Epithelial cell of proximal tubule (primary cell): Measurements from ENCODE around the gene ZNF555. TPM values are rescaled to one million over a fixed set of nuclear protein-coding genes. Genes with fewer than 3 reads are reported as not detected.
A peak's percentile ranks its signal among the peaks of the same experiment; 100 is the strongest.
"Not testable (repeated sequence)": the region's sequence is repeated elsewhere in the genome, so short reads cannot be mapped to it uniquely, and the experiment has no call there.

ENCODE experiments used
- DNase-seq: peaks from one replicate; pipeline ENCODE4 v3.0.0-alpha.2; 2011; ENCODE audit warnings: low read depth
- H3K4me3 ChIP-seq: 2 replicates; pipeline ENCODE4 v1.5.1; 2011; ENCODE audit warnings: low read depth, mild to moderate bottlenecking, low read length
- total RNA-seq: library from RNA; depleted of rRNA; stranded (reverse); fragments of >200 nt; gene quantifications from 2 replicates; pipeline ENCODE4 v1.2.3, GENCODE V29; 2015
- TF ChIP-seq, protein P1 (sequence below): conservative IDR thresholded peaks from 2 replicates; pipeline ENCODE4 v1.5.1; 2012; ENCODE audit warnings: low read depth, mild to moderate bottlenecking, low read length

Gene ZNF555
- 2.9 and 3.3 TPM in 2 replicates for total RNA-seq

DNA sequence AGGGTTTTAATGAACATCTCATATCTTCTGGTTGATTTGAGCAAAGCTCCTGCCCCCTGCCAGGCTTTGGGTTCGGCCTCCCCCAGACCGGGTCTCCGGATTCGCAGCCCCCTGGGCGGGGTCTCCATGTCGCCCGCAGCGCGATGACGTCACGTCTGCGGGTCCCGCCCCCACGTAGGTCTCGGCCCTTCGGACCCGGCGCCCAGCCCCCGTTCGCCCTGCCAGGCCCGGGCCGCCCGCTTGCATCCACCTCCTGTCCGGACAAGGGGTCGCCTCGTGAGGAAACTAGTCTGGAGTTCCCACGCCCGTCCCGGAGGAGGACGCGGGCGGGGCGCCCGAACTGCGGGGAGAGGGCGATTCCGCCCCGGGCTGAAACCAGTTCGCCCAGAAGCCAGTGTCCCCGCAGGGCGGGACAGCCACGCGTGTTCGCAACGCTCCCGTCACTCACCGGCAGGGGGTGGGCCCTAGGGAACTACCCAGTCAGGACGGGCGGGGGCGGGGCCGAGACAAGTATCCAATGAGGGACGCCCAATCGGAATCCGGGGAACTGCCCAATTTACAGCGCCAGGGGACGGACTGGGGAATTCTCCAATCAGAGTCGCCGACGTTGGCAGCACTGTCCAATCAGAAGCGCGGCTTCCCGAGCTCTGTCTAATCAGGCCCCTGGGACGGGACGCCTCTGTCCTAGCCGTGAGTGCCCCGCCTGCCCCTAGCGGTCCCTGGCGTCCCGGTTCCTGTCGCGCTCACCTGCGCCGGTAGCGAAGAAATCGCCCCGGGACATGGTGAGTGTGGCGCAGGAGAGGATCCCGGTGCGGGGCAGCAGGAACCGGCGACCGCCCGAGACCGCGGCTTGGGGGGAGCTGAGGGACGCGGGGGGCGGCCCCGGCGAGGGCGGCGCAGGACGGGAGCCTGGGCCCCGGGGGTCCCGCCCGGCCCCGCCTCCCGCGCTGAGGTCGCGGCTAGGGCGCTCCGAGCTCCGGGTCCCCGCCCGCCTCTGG is at the start of gene ZNF555:
TSS of gene ZNF555 (plus strand) at position 682 of the 998 bp plus-strand sequence. CDS start at position 780, 98 bp downstream.
- DNase-seq: peak; percentile 88
- TF ChIP-seq, protein P1, sequence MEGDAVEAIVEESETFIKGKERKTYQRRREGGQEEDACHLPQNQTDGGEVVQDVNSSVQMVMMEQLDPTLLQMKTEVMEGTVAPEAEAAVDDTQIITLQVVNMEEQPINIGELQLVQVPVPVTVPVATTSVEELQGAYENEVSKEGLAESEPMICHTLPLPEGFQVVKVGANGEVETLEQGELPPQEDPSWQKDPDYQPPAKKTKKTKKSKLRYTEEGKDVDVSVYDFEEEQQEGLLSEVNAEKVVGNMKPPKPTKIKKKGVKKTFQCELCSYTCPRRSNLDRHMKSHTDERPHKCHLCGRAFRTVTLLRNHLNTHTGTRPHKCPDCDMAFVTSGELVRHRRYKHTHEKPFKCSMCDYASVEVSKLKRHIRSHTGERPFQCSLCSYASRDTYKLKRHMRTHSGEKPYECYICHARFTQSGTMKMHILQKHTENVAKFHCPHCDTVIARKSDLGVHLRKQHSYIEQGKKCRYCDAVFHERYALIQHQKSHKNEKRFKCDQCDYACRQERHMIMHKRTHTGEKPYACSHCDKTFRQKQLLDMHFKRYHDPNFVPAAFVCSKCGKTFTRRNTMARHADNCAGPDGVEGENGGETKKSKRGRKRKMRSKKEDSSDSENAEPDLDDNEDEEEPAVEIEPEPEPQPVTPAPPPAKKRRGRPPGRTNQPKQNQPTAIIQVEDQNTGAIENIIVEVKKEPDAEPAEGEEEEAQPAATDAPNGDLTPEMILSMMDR: peak; percentile 40
- peak within 1 kb of the TSS; percentile 89 for H3K4me3 ChIP-seq

DNA sequence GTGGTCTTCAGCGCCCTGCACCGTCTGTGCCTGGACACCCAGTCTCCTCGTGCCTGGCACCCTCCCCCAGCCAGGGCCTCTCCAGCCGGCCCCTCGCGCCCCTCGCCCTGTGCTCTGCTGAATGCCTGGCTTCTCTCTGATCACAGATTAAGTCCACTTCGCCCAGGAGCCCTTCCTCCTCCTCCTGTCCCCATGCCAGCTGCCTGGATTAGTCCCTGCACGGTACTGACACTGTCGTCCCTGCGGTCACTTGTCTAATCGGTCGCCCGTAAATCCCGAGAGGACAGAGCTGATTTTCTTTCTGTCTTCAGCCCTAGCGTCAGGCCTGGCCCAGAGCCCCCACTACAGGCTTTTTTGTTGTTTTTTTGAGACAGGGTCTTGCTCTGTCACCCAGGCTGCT is 49.4 kb upstream of the ZNF555 start:
- H3K4me3 ChIP-seq: no peak overlapping the region
- TF ChIP-seq, protein P1: no peak
- no peak for DNase-seq

DNA sequence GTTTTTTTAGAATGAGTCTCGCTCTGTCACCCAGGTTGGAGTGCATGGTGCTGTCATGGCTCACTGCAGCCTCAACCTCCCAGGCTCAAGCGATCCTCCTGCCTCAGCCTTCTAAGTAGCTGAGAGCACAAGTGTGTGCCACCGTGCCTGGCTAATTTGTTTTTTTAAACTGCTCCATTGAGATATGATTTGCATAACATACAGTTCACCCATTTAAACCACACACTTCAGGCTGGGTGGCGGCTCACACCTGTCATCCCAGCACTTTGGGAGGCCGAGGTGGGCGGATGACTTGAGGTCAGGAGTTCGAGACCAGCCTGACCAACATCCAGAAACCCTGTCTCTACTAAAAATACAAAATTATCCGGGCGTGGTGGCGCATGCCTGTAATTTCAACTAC is 48.6 kb upstream of the ZNF555 start:
- DNase-seq, H3K4me3 ChIP-seq: not testable (repeated sequence)

DNA sequence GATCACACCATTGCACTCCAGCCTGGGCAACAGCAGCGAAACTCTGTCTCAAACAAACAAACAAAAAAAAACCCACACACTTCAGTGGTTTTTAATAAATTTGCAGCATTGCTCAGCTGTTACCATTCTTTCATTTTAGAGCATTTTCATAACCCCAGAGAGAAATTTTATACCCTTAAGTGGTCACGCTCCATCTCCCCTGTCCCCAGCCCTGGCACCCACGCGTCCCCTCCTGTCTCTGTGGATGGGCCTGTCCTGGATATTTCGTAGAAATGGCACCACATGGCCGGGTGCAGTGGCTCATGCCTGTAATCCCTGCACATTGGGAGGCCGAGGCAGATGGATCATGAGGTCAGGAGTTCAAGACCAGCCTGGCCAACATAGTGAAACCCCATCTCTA is 48.1 kb upstream of the ZNF555 start:
- H3K4me3 ChIP-seq: no peak overlapping the region

DNA sequence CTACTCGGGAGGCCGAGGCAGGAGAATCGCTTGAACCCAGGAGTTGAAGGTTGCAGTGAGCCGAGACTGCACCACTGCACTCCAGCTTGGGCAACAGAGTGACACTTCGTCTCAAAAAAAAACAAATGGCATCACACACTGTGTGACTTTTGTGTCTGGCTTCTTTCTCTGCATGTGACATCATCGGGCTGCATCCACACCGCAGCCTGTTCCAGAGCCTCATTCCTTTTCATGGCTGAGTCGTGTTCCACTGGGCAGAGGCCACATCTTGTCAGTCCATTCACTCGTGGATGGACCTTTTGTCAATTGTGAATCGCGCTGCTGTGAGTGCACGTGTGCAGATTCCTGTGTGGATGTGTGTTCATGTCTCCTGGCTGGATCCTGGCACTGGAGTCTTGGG is 47.7 kb upstream of the ZNF555 start:
- no peak for DNase-seq
- TF ChIP-seq, protein P1: no peak
- H3K4me3 ChIP-seq: no peak overlapping the region

More for the DNA sequence above, 48.1 kb upstream of the ZNF555 start:
- DNase-seq: no peak
- TF ChIP-seq, protein P1: no peak

DNA sequence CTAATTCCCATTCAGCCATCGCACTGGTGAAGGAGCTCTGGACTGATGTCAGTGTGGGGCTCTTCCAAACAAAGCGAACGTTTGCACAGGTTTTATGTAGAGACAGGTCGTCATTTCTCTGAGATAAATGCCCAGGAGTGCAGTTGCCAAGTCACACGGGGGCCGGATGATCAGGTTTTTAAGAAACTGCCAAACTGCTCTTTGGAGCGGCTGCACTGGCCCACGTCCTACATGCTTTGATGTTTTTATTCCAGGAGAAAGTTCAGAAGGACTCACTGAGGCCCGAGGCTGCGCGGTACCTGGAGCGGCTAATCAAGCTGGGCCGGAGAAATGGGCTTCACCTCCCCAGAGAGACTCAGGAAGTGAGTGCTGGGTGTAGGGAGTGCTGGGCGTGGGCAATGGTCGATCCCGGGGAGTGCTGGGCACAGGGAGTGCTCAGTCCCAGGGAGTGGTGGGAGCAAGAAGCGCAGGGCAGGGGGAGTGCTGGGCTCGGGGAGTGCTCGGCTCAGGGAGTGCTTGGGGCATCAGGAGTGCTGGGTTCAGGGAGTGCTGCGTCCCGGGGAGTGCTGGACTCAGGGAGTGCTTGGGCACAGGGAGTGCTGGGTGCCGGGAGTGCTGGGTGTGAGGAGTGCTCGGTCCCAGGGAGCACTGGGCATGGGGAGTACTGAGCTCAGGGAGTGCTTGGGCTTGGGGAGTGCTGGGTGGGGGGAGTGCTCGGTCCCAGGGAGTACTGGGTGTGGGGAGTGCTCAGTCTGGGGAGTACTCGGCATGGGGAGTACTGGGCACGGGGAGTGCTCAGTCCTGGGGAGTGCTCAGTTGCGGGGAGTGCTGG is 45.2 kb upstream of the ZNF555 start:
- TF ChIP-seq, protein P1: no peak
- no peak for DNase-seq
- no peak overlapping the region for H3K4me3 ChIP-seq

DNA sequence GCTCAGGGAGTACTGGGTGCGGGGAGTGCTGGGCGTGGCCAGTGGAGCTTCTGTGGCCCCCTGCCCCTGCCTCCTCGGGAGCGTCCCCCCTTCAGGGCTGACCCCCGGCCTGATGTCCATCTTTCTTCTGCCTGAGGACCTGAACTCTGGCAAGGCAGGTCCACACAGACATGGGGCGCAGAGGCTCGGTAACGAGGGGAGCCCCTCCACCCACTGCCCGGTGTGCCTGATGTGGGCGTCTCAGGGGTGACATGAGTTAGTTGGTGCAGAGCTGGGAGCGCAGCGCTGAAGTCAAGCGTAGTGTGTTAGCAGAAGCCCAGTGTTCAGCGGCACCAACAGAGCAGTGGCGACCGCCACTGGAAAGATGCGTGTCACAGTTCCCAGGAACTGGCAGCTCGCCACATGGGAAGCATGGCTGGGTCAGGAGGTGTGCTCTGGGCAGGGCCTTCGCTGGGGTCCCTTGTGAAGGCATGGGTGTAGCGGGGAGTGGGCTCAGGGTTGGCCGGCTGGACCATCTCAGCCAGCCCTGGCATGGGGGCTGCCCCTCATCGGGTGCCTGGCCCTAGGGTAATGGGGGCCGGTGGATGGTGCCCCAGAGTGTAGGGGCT is 44.5 kb upstream of the ZNF555 start:
- H3K4me3 ChIP-seq: no peak overlapping the region
- TF ChIP-seq, protein P1: no peak
- DNase-seq: no peak
